Spleen (tissue), 11 donors: ENCODE data around the gene GAS7. TPM values are rescaled to one million over a fixed set of nuclear protein-coding genes. Genes with fewer than 3 reads are reported as not detected.
A peak's percentile ranks its signal among the peaks of the same experiment; 100 is the strongest.

Source experiments
- DNase-seq: peaks from one replicate; pipeline ENCODE4 v3.0.0-alpha.2; 2020
- H3K27ac ChIP-seq, 8 donors: fragments of 200-600 bp; sonication (generic) in 7 of 8; 1 replicate in 4 of 8; 2 replicates in 4 of 8; pipeline versions ENCODE4 v1.5.0 to v1.8.0; 2016 to 2021; ENCODE audit warnings: inconsistent platforms in 4 of 8, mild to moderate bottlenecking in 4 of 8, moderate library complexity in 1 of 8
- H3K27me3 ChIP-seq, 7 donors: fragments of 200-600 bp; sonication (generic) in 6 of 7; replicated peaks in 1 of 7; 1 replicate in 4 of 7; 2 replicates in 3 of 7; pipeline versions ENCODE4 v1.5.0 to v1.8.0; 2016 to 2021; ENCODE audit warnings: inconsistent platforms in 3 of 7, mild to moderate bottlenecking in 1 of 7
- H3K36me3 ChIP-seq, 6 donors: fragments of 200-600 bp; sonication (generic) in 5 of 6; 1 replicate in 4 of 6; 2 replicates in 2 of 6; pipeline versions ENCODE4 v1.5.0 to v1.8.0; 2016 to 2021; ENCODE audit warnings: inconsistent platforms in 2 of 6
- H3K4me1 ChIP-seq, 6 donors: fragments of 200-600 bp; sonication (generic) in 5 of 6; 1 replicate in 3 of 6; 2 replicates in 3 of 6; pipeline versions ENCODE4 v1.5.0 to v1.8.0; 2016 to 2021; ENCODE audit warnings: inconsistent platforms in 3 of 6
- H3K4me3 ChIP-seq, 8 donors: fragments of 200-600 bp; sonication (generic) in 7 of 8; 1 replicate in 4 of 8; 2 replicates in 4 of 8; pipeline versions ENCODE4 v1.5.0 to v1.8.0; 2016 to 2021; ENCODE audit warnings: inconsistent platforms in 4 of 8, mild to moderate bottlenecking in 4 of 8, moderate library complexity in 2 of 8
- H3K9me3 ChIP-seq, 8 donors: fragments of 200-600 bp; sonication (generic) in 7 of 8; 1 replicate in 4 of 8; 2 replicates in 4 of 8; pipeline versions ENCODE4 v1.5.0 to v1.8.0; 2016 to 2021; ENCODE audit warnings: inconsistent platforms in 4 of 8
- CTCF ChIP-seq, 11 experiments: fragments of 200-600 bp in 7 of 11; fragments of 450-650 bp in 4 of 11; sonication (generic) in 4 of 11; IDR thresholded peaks in 8 of 11; conservative IDR thresholded peaks in 3 of 11; 1 replicate in 7 of 11; 2 replicates in 4 of 11; pipeline versions ENCODE4 v1.4.0 to v1.8.0; 2016 to 2021; ENCODE audit warnings: antibody characterized with exemption in 11 of 11, inconsistent platforms in 4 of 11, mild to moderate bottlenecking in 1 of 11
- POLR2A ChIP-seq, 3 donors: fragments of 450-650 bp; IDR thresholded peaks; one replicate each; pipeline ENCODE4 v1.5.1; 2017; ENCODE audit warnings: antibody characterized with exemption in 3 of 3, mild to moderate bottlenecking in 1 of 3
- POLR2AphosphoS5 ChIP-seq, 3 donors: sonication (generic); formaldehyde crosslinking; IDR thresholded peaks; one replicate each; pipeline ENCODE4 v1.5.1; 2017; ENCODE audit warnings: antibody characterized with exemption in 3 of 3
- WGBS, 5 donors: extraction: QIAGEN DNeasy Blood & Tissue Kit in 3 of 5; methylation state at CpG; one replicate each; pipeline versions ENCODE4 v1.1.5 to v1.1.7; 2013 to 2018; 5-methylcytosine and 5-hydroxymethylcytosine counted together
- intact Hi-C: fragments of 100-400 bp; cut with DNase I; formaldehyde crosslinking; loops from one replicate; pipeline ENCODE4 v1.15.0; 2023; ENCODE audit warnings: low total_unique reads
- polyA plus RNA-seq, 3 donors: library from polyadenylated mRNA; stranded (reverse); fragments of 200-250 nt; gene quantifications; one replicate each; pipeline ENCODE4 v1.2.1, GENCODE V29; 2013
- total RNA-seq, 7 donors: library from RNA; depleted of rRNA in 3 of 7; stranded (reverse); fragments of >200 nt in 3 of 7; fragmentation: NEBNext Ultra II Directional in 4 of 7; extraction: Animal tissue kit (Norgen Biotek cat#: 25700) in 4 of 7; gene quantifications; one replicate each; pipeline versions ENCODE4 v1.1.0 to v1.2.1, GENCODE V29; 2016 to 2021
- donor health status: healthy with polysubstance abuse.
- donor health status: DM: no; HTN: no; CAD: no; lungs with moderate emphysema.
- donor health status: DM: no; HTN: no; CAD: no.
- donor health status: Bipolar disorder and iron deficiency.
- donor health status: healthy.
- donor health status: DM: no; HTN: no; CAD: no.
- donor health status: DM: yes; HTN: yes; CAD: no.

GAS7 gene
- total and polyA plus RNA-seq, 10 donors = 4.1 to 127 (median 60.9) TPM

- Histone ChIP-seq H3K9me3 (no peaks in the 10 kb centered on the region), H3K27me3 (no peaks in the 10 kb centered on the region), H3K4me1 (peaks cover 40 to 86% (median 65%) of the 10 kb centered on the region in 6 donors), H3K36me3 (no peaks in the 10 kb centered on the region), H3K4me3 (no peak overlapping the region), H3K27ac (peak overlapping the region in 3 of 8 donors; percentile 14 to 31 (median 23))
- TF ChIP-seq CTCF (IDR thresholded peaks at IDR 0.05 in 8 of 11, conservative IDR thresholded peaks at IDR 0.05 in 3 of 11) (no peak), POLR2A (IDR thresholded peaks at IDR 0.05) (no peak), POLR2AphosphoS5 (IDR thresholded peaks at IDR 0.05) (no peak)
- DNase-seq = no peak
- 49 to 57% (median 51%) methylated on average over 16 to 17 of the region's 17 CpGs for WGBS, 5 donors
- intact Hi-C loops = no loop called here
Measured at GRCh38 chr17:10121971-10122707, 76.3 kb downstream of the GAS7 start.

- no peak for TF ChIP-seq POLR2AphosphoS5 (IDR thresholded peaks at IDR 0.05)
- Histone ChIP-seq H3K27ac (peak overlapping the region in 6 of 8 donors; percentile 67 to 94 (median 84)), H3K27me3 (no peaks in the 10 kb centered on the region), H3K4me1 (peaks cover 41 to 86% (median 69%) of the 10 kb centered on the region in 6 donors), H3K36me3 (no peaks in the 10 kb centered on the region), H3K4me3 (peak overlapping the region in 1 of 8 donors; percentile 44), H3K9me3 (no peaks in the 10 kb centered on the region)
- no peak for DNase-seq
- intact Hi-C loops = no loop called here
- WGBS, 5 donors = 11 to 22% (median 15%) methylated on average over 9 to 12 of the region's 12 CpGs
Measured at GRCh38 chr17:10120749-10121148, 77.7 kb downstream of the GAS7 start.

GRCh38 chr17:10120109-10120485 lies 78.3 kb downstream of the GAS7 start:
- no peaks in the 10 kb centered on the region for H3K36me3 ChIP-seq
- H3K9me3 ChIP-seq = no peaks in the 10 kb centered on the region
- DNase-seq = no peak
- no peaks in the 10 kb centered on the region for H3K27me3 ChIP-seq
- H3K4me1 ChIP-seq = peaks cover 43 to 88% (median 75%) of the 10 kb centered on the region in 6 donors
- H3K4me3 ChIP-seq = peak overlapping the region in 1 of 8 donors; percentile 44
- intact Hi-C loops = no loop called here
- 29 to 53% (median 32%) methylated on average over 7 to 10 of the region's 10 CpGs for WGBS, 5 donors
- H3K27ac ChIP-seq = peak overlapping the region in 7 of 8 donors; percentile 67 to 94 (median 84)
- no peak for TF ChIP-seq CTCF (IDR thresholded peaks at IDR 0.05 in 8 of 11, conservative IDR thresholded peaks at IDR 0.05 in 3 of 11)
- TF ChIP-seq POLR2AphosphoS5 (IDR thresholded peaks at IDR 0.05) = no peak
- TF ChIP-seq POLR2A (IDR thresholded peaks at IDR 0.05) = no peak

- TF ChIP-seq POLR2AphosphoS5 (IDR thresholded peaks at IDR 0.05) (peak; percentile 28 to 82 (median 76)), CTCF (IDR thresholded peaks at IDR 0.05 in 8 of 11, conservative IDR thresholded peaks at IDR 0.05 in 3 of 11) (peak in 2 of 11 experiments; percentile 19 to 27), POLR2A (IDR thresholded peaks at IDR 0.05) (no peak)
- H3K27me3 ChIP-seq = no peaks in the 10 kb centered on the region
- H3K4me3 ChIP-seq = peak overlapping the region in 1 of 8 donors; percentile 44
- H3K27ac ChIP-seq = peak overlapping the region; percentile 36 to 94 (median 82)
- peak; percentile 89 for DNase-seq
- no peaks in the 10 kb centered on the region for H3K9me3 ChIP-seq
- H3K36me3 ChIP-seq = no peaks in the 10 kb centered on the region
- intact Hi-C loops = no loop called here
- H3K4me1 ChIP-seq = peaks cover 47 to 94% (median 82%) of the 10 kb centered on the region in 6 donors
- 10 to 19% (median 16%) methylated on average over 6 to 8 of the region's 8 CpGs for WGBS, 5 donors
Measured at GRCh38 chr17:10119203-10120108, 79.0 kb downstream of the GAS7 start.
